ENCODE measurements around the gene SH3RF3. TPM values are rescaled to one million over a fixed set of nuclear protein-coding genes. Genes with fewer than 3 reads are reported as not detected.

SH3RF3 gene
- total RNA-seq, 1 donor from 2014 or later, result 0.22 TPM

DNA sequence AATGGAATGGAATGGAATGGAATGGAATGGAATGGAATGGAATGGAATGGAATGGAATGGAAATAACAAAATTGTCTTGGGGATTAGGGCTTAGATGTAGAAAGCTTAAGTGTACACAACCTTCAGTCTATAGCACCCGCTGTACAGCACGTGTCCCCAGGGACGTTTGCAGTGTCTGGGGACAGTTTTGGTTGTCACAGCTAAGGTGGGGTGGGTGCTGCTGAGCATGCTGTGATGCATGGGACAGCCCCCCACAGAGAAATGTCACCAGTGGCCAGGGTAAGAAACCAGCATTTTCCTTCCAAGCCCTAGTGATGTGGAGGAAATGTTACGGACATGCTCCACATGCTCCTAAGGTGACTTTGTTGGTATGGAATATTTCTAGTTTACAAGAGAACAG, 70.8 kb downstream of the SH3RF3 start:
- intact Hi-C loops (cut with micrococcal nuclease), result no loop called here

DNA sequence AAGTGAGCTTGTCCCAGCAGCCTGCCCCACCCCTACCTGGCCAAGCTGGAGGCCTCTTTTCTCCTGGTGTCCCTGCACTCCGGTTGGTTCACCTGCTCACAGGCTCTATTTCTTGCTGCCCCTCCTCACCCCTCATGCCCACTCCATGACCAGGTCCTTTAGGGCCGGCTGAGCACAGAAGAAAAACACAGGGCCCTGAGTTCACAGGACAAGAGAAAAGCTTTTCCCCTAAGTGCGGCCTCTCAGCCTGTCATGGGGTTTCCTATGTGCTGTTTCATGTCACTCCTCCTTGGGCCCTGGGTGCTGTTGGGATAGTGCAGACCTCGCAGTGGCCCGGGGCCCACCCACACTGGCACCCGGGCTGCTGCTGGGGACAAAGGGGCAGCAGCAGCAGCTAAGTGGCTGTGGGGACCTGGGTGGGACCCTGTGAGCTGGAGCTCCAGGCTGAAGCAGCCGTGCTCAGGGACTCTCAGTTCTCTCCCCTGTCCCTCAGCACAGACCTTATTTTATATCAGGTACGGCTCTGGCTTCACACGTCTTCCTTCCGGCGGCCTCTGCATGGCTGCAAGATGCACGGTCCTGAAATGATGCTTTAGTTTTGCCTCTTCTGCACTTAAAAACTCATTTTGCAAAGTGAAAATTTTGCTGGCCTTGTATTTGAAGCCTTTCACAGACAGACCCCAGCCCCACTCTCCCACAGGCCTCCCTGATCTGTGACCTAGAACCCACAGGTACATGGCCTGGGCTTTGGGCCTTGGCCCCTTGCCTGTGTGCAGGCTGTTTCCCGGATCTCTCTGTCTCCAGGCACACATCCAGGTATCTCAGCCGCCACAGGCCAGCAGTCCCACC, 71.8 kb downstream of the SH3RF3 start:
- intact Hi-C loops (cut with micrococcal nuclease), result no loop called here

DNA sequence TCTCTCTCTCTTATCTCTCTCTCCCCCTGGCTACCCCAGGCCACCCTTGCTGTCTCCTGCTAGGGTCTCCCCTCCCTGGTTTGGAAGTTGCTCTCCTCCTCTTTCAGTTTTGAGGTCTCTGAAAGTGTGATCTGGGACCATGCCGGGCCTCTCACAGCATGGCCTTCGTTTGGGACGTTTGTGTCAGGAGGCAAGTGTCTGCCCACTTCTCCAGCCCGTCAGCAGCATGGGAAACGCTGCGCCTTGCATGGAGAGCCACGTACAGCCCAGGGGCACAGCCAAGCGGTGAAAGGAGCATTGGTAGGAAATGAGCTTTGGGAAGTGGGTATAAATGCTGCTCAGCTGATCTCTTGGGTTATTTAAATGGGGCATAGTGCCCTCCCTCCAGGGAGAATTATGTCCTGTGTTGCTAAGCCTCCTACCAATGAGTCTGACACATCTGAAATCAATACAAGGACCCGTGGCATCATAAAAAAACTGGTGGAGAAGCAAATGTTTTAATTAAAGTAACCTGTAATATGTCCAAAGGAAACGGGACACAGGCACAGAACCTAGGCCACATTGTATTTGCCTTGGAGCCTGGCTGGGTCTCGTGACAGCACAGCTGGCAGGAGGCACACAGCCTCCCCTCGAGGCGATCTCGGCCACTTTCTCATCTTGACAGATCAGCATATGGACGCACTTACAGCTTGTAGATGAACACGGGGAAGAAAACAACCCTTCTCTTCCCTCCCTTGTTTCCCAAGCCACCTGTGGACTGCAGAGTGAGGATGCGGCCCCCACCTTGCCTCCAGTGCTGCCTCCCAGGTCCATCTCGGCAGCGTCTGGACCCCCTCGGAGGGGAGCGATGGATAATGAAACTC, 72.7 kb downstream of the SH3RF3 start:
- intact Hi-C loops (cut with micrococcal nuclease), result no loop called here

DNA sequence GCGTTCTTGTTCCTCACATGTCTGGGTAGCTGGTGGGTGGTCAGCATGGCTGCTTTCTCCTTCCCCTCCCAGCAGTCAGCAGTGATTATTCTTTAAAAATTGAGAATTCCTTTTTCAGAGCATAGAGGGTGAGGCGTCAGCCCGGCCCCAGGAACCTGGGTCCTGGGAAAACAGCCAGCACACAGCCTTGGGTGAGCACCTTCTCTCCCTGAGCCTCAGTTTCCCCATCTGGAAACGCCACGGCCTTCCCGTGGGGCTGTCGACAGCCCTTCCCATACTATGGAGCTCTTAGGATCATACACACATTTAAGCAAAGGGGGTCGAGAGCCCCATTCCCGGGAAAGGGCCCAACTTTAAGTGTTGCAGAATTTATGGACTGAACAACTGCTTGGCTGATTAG, 73.5 kb downstream of the SH3RF3 start:
- intact Hi-C loops (cut with micrococcal nuclease), result no loop called here

DNA sequence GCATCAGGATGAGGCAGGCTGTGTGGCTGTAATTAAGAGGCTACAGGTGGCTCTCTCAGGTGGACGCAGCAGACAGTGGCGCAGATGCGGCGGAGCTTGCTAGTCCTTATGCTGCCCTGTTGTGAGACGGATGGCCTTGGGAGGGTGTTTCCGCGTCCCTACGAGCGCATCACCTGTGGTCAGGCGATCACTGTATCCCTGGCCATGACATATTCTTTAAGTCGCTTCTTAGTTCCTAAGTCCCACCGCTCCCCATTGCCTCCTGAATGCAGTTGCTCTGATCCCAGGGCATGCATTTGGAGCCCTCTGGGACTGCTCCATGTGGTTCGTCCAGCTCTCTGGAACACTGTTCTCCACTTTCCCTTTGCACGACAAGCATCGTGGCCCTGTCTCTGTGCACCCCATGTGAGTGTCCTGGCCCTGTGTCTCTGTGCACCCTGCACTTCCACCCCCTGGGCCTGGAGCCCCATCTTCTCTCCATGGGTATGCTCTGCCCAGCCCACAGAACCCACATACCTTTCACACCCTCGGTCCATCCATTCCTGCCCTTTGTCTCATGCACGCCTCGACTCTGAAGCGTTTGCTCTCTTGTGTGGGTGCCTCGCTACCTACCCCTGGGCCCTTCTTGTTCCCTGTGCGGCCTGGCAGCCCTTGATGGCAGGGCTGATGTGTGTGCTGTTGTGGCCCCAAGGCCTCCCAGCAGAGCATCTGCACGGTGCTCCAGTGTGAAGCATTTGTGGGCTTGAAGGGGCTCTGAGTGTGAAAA, 74.4 kb downstream of the SH3RF3 start:
- intact Hi-C loops (cut with micrococcal nuclease), result no loop called here

DNA sequence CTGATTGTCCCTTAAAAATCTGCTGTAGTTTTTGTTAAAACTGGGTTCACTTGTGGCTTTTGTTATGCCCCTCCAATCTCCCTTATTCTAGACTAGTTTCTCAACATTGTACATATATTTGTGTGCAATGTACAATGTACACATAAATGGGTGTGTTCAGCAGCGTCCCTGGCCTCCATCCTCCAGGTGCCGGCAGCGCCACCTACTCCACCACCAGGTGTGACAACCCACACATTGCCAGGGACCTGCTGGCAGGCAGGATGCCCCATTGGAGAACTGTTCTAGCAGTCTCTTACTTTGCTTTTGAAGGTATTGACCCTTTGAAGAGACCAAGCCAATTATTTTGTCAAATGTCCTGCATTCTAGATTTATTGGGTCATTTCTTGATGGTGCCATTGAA, 75.4 kb downstream of the SH3RF3 start:
- intact Hi-C loops (cut with micrococcal nuclease), result no loop called here

DNA sequence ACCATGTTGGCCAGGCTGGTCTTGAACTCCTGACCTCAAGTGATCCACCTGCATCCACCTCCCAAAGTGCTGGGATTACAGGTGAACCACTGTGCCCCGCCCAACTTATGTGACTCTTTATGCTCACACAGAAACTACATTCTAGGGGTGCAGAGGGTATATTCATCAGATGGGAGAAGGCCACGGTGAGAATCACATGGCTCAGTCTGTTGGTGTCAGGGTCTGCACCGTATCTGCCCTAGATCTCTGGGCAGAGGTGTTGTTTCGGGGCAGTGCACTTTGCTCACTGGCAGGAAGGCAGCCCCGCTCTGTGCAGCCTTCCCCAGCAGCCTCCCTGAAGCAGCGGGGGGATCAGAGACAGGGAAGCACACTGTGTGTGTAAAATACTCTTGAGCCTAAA, 76.4 kb downstream of the SH3RF3 start:
- intact Hi-C loops (cut with micrococcal nuclease), result no loop called here

DNA sequence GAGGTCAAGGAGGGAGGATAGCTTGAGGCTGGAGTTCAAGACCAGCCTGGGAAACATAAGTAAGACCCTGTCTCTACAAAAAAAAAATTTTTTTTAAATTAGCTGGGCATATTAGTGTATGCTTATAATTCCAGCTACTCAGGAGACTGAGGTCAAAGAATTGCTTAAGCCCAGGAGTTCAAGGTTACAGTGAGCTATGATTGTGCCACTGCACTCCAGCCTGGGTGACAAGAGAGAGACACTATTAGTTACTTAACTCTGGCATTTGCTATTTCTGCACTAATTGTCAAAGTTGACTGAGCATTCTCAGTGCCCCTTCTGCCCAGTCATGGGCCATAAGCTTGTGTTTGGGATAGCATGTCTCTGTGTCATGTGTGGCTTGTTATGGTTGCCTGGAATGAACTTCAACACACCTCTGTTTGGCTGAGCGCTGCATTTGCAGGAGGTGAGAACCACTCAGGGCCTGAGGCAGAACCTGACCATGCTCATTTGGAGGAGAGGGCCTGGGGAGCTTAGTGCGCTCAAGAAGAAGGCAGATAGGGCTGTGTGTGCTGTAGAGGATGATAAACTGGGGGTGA, 77.7 kb downstream of the SH3RF3 start:
- intact Hi-C loops (cut with micrococcal nuclease), result no loop called here

DNA sequence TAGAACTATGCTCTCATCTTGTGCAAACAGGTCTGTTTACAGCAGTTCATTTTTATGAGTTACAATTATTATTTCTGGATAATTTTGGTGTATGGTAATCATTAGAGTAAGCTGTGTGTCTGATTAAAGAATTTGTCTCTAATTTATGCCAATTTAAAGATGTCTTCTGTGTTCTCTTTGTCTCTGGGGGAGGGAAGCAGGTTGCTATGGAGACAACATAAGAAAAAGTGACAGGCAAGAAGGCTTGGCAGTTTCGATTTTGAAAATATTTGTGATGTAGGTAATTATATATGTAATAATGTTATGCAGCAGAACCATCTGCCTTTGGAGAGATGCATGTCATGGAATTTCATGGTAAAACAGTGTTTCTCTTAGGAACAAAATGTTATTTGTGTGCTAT, 78.2 kb downstream of the SH3RF3 start:
- intact Hi-C loops (cut with micrococcal nuclease), result no loop called here

DNA sequence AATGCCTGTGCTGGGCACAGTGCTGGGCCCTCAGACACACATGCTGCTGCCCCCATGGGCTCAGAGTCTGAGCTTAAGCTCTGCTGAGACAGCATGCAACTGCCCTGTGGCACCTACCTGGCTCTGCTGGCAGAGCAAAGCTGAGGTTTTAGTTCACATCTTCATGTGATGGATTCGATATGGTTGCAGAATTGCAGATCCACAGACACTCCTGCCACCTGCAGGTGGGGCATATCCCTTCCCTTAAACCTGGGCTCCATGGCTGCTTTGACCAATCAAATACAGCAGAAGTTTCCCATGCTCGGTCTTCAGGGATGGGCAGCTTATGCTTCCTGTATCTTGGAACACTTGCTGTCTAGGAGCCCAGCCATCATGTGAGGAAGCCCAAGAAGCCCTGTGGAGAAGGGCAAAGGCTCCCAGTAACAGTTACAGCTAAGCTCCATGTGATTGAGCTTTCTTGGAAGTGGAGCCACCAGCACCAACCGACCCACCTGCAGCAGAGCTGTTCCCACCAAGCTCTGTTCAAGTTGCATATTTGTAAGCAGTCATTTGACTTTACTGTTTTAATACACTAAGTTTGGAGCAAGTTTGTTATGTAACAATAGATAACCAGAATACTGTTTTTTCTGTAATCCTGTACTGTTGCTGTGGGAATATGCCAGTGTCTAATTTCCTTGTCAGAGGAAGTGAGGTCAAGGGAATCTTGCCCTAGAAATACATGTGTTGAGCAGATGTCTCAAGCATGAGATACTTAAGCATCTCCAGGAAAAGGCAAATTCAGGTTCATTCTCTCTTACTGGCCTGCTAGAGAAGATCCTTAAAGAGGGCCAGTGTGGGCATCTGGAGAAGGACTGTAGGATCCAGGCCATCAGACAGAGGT, 79.3 kb downstream of the SH3RF3 start:
- intact Hi-C loops (cut with micrococcal nuclease), result loop anchor here (1.0 kb wide), 1 partner anchor 81 kb away; no protein-coding TSS in a partner anchor

DNA sequence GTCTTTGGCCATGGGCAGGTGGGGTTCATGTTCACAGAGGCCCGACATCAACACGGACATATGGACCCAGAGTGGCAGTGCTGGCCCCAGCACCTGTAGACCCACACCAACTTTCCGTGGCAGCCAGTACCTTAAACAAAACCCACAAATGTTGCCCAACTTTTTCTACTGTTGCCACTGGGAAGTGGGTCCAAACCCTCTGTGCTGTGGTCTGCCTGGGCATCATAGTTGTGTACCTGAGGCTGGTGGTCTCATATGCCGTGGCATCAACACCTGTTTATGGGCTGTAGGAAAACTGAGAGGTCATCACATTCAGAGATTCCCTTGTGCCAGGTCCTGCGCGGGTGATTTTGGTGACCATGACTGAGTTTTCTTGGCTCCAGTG, 79.9 kb downstream of the SH3RF3 start:
- intact Hi-C loops (cut with micrococcal nuclease), result loop anchor here (1.0 kb wide), 1 partner anchor 82 kb away; no protein-coding TSS in a partner anchor

DNA sequence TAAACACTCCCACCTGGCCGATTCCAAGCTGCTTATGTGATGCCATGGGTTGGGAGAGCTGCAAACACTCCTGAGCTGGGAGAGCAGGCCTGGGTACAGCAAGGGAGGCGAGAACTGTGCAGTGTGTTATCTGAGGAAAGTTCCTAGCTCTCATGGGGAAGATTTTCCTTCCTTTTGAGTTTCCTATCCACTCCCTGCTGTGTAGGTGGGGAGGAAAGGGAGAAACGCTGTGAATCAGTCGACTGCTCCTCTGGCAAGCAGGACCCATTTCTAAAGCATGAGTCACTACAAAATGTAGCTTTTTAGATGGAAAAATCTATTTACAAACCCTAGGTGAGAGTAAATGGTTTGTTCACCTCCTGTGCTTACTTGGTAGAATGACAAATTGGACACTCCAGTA, 80.4 kb downstream of the SH3RF3 start:
- intact Hi-C loops (cut with micrococcal nuclease), result no loop called here

DNA sequence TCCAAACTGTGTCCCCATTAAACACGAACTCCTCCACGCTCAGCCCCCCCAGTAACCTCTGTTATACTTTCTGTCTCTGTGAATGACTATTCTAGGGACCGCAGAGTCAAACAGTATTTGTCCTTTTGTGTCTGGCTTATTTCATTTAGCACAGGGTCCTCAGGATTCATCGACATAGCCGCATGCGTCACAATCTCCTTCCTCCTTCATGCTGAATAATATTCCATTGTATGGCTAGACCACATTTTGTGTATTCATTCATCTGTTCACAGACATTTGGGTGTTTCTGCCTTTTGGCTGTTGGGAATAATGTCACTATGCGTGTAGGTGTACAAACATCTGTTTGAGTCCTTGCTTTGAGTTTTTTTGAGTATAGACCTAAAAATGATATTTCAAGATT, 80.9 kb downstream of the SH3RF3 start:
- intact Hi-C loops (cut with micrococcal nuclease), result loop anchor here (5.0 kb wide), 1 partner anchor 588 kb away; no protein-coding TSS in a partner anchor

DNA sequence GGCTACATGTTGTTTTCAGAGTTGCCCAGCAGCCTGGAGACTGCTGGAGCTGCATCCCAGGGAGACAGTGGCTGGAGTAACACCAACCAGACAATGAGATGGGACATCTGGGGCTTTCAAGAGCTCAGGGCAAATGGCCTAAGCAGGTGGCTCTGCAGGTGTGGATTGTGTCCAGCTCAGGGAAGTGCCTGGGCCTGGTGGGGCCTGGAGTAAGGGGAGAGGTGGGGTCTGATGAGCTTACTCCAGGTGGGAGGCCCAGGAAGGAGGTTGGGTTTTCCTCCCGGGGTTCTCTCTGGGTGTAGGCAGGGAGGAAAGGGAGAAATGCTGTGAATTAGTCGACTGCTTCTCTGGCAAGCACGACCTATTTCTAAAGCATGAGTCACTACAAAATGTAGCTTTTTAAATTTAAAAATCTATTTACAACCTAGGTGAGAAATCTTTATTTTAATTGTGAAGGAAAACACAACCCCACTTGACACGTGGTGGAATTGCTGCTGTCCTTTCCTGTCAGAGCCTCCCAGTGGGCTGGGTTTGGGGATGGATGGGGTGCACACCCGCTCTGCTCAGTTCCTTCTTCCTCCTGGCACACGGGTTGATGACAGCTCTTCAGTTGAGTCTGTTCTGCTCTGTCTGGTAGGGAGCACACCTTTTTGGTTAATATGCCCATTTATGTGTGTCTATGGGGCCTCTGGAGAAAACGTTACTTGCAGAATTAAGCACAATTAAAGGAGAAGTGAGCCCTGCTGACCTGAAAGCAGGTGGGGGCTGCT, 81.6 kb downstream of the SH3RF3 start:
- intact Hi-C loops (cut with micrococcal nuclease), result loop anchor here (5.0 kb wide), 1 partner anchor 588 kb away; no protein-coding TSS in a partner anchor

DNA sequence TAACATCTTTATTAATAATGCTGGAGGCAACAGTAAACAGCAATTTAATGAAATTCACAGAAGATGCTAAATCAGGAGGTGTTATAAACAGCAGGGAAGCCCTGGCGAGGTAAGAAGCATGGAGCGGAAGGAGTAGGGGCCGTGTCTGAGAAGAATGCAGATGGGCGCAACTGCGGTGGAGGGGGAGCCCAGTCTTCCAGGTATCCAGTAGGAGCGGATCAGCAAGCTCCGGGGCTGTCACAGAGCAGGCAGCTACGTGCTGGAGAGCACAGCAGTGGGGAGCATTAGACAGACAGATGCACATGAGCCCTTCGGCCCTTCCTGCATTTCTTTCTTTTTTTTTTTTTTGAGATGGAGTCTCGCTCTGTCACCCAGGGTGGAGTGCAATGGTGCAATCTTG, 82.3 kb downstream of the SH3RF3 start:
- intact Hi-C loops (cut with micrococcal nuclease), result loop anchor here (5.0 kb wide), 1 partner anchor 589 kb away; no protein-coding TSS in a partner anchor

DNA sequence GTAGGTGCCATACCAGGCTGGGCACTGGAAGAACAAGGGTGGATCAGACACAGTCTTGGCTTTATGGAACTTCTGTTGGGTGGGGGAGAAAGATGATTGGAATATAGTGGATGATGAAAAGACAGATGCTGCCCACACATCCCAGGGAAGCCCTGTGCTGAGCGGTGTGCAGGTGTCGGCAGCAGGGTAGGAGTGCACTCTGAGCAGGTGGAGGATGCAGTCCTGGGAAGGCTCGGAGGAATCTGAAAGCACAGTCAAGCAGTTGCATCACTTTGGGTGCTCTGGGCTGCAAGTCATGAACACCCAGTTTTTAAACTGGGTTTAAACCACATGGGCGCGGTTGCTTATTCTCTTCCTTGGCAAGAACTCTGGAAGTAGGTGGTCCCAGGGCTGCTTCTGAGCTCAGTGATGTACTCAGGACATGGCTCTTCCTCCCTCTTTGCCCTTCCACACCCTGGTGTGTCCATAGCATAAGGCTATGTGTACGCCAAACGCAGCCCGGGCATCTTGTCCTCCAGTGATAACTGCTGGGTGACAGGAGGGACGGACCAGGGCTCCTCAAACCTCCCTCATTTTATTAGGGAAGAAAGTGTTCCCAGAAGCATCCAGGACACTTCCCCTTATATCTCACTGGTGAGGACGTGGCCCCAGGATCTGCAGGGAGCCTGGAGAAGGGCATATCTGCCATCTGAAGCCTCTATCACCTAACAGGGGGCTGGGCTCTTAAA, 84.0 kb downstream of the SH3RF3 start:
- intact Hi-C loops (cut with micrococcal nuclease), result loop anchor here (5.0 kb wide), 1 partner anchor 591 kb away; no protein-coding TSS in a partner anchor

DNA sequence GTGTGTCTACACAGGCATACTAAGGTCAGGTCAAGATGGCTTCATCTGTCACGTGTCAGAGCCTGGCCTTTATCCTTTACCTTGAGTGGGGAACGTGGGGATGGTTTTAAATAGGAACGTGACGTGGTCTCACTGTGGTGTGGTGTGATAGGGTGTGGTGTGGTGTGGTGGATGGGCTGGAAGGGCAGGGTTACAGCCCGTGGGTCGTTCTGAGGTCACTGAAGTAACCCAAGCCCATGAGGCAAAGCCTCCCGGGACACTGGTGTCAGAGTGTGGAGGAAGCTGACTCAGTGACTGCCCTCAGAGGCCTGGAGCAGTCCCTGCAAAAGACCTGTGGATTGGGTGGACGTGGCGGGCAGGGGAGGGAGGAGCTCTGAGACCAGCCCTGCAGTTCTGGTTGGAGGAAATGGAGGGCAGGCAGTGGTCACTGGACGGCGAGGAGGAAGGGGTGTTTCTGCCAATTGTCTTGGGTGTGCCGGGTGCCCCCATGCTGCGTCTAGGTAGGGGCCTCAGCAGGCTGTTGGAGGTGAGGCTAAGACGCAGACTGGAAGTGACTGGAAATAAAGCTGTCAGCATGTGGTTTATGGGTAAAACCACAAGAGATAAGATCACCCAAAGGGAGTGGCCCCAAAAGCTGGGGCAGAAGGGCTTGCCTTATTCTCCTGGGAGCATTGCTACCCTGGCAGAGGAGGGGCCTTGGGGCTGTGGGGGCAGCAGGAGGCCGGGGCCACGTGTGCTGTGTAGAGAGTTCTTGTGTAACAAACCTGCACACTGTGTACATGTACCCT, 84.8 kb downstream of the SH3RF3 start:
- intact Hi-C loops (cut with micrococcal nuclease), result loop anchor here (1.0 to 5.0 kb wide), 8 partner anchors 24 to 681 kb away; partner anchors contain the start of gene CCDC138
